GM18498 (cell line): ENCODE results near the gene NT5C1A.

Experiments
- ATAC-seq: cut with Tn5 transposase; IDR thresholded peaks from one replicate; pipeline ENCODE4 v1.9.1; 2021; ENCODE audit warnings: mild to moderate bottlenecking, moderate library complexity; ENCODE audit not compliant: unreplicated experiment

The NT5C1A gene

GRCh38 chr1:39663559-39663958, 8.3 kb downstream of the NT5C1A start:
- ATAC-seq: no peak

- no peak for ATAC-seq
These were observed 9.0 kb downstream of the NT5C1A start for GRCh38 chr1:39662861-39663260.

- ATAC-seq: no peak
These were observed 12.4 kb downstream of the NT5C1A start for GRCh38 chr1:39659538-39659937.

GRCh38 chr1:39659110-39659509, 12.8 kb downstream of the NT5C1A start:
- no peak for ATAC-seq

GRCh38 chr1:39657923-39658485, 13.9 kb downstream of the NT5C1A start:
- ATAC-seq: no peak

- ATAC-seq: no peak
These were observed 14.5 kb downstream of the NT5C1A start for GRCh38 chr1:39657402-39657801.

- no peak for ATAC-seq
These were observed 15.5 kb downstream of the NT5C1A start for GRCh38 chr1:39656391-39656790.

GRCh38 chr1:39655578-39656268, 16.2 kb downstream of the NT5C1A start:
- no peak for ATAC-seq

- no peak for ATAC-seq
These were observed 17.6 kb downstream of the NT5C1A start for GRCh38 chr1:39654291-39654690.

GRCh38 chr1:39653546-39654031, 18.3 kb downstream of the NT5C1A start:
- no peak for ATAC-seq

- no peak for ATAC-seq
These were observed 19.4 kb downstream of the NT5C1A start for GRCh38 chr1:39652554-39652953.

GRCh38 chr1:39652105-39652504, 19.8 kb downstream of the NT5C1A start:
- no peak for ATAC-seq

GRCh38 chr1:39650431-39650830, 21.5 kb downstream of the NT5C1A start:
- no peak for ATAC-seq

GRCh38 chr1:39649636-39650185, 22.2 kb downstream of the NT5C1A start:
- no peak for ATAC-seq

- ATAC-seq: no peak
These were observed 23.4 kb downstream of the NT5C1A start for GRCh38 chr1:39648496-39648895.

- no peak for ATAC-seq
These were observed 24.7 kb downstream of the NT5C1A start for GRCh38 chr1:39647247-39647646.

GRCh38 chr1:39646232-39647081, 25.4 kb downstream of the NT5C1A start:
- no peak for ATAC-seq

- no peak for ATAC-seq
These were observed 26.4 kb downstream of the NT5C1A start for GRCh38 chr1:39645411-39646043.

- no peak for ATAC-seq
These were observed 28.2 kb downstream of the NT5C1A start for GRCh38 chr1:39643705-39644104.

GRCh38 chr1:39642796-39643195, 29.1 kb downstream of the NT5C1A start:
- no peak for ATAC-seq

- ATAC-seq: no peak
These were observed 31.0 kb downstream of the NT5C1A start for GRCh38 chr1:39640861-39641260.
